ENCODE data around the gene CENPP.

Gene CENPP

DNA sequence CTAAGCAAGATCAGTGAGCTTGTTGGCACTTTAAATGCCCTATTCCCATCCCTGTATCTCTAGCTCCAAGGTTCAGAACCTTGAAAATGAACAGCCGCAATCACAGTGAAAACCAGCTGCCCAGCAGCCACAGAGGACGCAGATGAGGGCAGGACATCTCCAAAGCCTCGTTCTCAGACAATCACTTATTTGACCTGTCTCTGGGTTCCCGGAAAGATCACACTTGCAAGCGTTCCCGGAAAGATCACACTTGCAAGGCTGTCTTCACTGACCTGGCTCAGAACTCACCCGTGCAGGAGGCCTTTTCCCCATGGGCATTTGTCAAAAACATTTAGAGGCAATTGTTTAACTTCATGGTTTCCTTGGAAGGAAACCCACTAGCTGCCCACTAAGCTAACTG is 318.5 kb downstream of the CENPP start:
- no peak for DNase-seq

DNA sequence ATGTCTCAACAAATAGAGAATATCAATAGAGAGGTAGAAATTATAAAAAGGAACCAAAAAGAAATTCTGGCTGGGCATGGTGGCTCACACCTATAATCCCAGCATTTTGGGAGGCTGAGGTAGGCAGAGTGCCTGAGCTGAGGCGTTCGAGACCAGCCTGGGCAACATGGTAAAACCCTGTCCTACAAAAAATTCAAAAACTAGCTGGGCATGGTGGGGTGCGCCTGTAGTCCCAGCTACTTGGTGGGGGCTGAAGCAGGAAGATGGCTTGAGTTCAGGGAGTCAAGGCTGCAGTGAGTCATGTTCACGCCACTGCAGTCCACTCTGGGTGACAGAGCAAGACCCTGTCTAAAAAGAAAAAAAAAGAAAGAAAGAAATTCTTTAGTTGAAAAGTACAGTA is 319.3 kb downstream of the CENPP start:
- DNase-seq = no peak

DNA sequence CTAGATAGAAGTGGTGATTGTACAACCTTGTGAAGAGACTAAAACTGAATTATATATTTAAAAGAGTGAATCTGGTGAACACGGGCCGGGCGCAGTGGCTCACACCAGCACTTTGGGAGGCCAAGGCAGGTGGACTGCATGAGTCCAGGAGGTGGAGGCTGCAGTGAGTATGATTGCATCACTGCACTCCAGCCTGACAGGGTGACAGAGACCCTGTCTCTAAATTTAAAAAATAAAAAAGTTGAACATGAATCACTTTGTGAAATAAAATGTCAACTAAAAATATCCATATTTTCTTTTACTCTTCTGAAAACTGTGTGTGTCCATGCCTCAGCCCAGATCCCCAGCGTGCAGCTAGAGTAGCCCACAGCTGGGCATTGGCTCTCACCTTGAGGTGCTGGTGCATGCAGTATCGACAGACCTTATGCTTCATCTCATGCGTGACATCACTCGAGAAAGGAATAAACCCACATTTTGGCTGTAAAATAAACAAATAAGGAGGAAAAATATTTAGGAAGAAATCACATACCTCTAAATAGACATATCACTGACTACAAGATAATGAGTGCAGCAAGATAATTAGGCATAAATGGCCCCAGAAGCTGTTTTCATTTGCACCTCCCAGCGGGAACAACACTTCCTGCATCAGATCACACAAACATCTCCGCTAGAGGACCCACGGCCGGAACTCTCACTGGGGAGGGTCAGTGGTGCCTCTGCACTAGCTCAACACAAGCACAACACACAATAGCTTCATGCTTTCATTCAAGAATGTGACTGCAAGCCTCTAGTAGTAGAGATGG is 322.1 kb downstream of the CENPP start:
- DNase-seq = no peak

DNA sequence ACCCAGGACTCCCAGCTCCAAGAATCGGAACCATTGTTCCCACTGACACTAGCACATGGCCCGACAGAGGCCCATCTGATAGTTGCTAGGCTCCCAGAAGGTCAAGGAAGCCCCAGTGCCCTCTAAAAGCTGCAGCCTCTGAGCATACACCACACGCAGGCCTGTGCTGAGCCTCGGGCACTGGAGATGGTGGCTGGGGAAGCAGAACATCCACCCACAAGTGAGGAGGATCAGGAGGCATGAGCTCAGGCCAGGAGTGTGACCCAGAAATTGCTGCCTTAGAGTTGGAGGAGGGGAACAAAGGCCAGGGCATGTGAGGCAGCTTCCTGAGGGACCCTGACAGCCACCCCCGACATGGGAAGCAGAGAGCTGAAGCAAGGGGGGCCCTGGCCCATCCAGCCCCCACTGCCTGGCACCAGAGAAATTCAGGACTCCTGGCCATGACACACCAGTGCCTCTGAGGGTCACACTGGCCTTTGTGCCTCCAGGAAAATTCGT is 322.8 kb downstream of the CENPP start:
- DNase-seq = no peak

DNA sequence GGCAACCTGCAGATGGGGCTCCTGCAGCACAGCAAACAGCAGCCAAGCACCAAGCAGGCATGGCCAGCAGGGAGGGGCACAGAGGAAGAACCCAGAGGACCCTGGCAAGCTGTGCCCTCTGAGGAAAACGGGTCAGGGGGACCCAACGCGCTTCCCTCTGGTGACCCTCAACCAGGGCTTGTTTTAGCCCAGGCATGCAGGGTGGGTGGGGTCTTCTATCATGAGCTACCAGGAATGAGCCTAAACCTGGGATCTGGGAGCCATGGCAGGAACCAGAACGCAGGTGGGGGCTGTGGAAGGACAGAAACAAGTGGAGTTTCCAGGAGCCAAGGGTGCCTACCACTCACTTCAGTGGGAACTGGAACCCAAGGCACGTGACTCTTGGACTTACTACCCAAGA is 323.3 kb downstream of the CENPP start:
- no peak for DNase-seq

DNA sequence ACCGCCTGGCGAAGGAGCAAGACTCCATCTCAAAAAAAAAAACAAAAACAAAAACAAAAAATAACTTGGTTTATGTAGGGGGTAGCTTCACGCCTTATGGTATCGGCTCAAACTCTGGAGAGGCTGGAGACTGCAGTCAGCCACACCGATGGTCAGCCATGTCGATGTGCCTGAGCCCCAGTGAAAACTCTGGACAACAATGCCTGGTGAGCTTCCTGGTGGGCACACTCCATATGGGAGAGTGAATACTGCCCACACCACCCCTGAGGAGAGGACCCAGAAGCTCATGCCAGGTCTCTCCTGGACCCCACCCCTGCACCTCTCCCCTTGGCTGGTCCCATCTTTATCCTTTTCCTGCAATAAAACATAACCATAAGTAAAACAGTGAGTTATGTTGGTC is 324.5 kb downstream of the CENPP start:
- no peak for DNase-seq

DNA sequence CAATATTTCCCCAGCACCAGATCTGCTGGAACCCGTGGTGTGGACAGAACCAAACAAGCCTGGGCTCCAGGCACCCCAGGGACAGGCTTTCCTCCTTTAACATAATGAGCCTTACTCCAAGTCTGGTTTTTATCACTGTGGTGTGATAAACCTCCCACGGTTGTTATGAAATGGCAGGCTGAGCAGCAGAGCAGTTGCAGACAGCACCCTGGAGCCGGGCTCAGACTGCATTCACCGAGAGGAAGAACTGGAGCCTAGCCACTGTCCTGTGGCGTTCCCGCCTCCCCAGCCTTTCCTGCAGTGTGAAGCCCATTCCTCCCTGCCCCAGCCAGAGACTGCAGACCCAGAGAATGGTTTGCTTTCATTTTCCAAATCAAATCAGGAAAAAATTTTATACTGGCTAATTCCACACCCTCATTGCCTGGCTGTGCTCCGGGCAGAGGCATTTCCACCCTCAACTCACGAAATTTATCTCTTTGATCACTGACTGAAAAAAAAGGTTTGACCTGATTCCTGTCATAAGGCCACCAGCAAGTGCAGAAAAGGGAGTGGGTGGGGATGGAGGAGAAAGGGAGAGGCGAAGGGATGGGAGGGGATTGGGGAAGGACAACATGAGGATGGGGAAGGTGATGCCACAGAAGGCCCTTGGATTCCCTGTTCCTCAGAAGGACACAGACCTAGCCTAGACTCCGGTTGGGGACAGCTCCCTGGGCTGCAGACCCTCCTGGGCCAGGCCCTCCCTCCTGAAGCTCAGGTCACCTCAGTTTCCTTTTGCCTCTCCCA is 325.3 kb downstream of the CENPP start:
- DNase-seq = no peak

DNA sequence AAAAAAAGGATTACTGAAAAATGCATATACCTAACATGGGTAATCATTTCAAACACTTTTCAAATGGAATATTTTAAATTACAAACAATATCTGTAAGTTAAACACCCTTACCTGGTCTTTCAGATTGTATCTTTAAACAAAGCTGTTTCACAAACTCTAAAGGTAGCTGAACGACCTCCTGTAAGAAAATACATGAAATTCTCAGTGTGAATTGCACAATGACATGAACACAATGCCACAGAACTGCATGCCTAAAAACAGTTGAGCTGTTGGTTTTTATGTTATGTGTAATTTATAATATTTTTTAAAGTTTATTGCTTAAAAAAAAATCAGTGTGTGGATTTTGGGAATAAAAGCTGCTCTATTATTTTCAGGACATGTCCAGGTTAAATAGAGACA is 326.7 kb downstream of the CENPP start:
- no peak for DNase-seq

DNA sequence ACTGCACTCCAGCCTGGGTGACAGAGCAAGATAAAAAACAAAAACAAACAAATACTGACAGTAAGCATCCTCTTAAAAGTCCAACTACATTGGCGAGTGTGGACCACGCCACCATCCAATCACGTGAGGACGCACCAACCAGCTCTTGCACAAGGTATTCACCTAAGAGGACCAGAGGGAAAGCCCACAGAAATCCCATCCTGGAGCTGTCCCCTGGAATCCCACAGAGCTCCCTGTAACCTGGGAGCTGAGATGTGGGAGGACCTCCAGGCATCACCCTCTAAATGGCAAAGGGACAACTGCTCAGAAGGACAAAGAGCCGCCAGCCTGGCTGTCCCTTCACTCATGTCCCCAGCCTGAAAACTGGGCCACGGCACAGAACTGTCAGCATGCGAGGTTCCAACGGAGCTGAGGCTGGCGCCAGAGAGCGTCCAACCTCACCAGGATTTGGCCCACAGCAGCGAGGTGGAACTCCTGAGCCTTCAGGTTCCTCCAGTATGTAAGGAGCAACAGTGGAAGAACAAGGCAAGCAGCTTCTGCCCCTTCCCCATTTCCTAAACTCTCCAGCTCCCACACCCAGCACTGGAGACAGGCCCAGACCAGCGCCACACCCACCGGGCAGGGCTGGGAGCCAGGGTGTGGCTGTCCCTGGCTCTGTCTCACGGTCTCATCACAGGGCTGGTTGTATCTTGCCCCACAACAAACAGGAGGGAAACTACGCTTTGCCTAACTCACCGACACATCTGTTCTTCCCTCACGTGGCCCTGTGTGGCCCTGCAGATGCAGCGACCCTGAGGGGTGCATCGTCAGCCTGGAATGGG is 328.9 kb downstream of the CENPP start:
- DNase-seq = no peak

DNA sequence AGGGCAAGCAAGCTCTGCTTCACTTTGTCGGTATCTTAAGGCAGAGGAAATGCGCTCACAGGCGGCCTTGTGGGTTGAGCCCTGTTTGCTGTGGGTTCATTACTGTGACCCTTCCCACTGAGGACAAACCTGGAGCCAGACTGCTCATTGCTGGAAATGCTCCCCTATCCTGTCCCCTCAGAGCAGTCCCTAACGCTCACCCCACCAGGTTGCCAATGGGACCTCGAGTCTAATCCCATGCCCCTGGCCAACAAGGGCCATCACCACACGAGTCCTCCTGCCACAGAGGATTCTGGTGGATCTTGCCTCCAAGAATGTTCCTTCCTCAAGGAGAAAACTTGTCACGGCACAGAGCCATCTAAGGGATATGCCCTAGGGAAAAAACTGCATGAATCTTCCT is 329.6 kb downstream of the CENPP start:
- DNase-seq = no peak

DNA sequence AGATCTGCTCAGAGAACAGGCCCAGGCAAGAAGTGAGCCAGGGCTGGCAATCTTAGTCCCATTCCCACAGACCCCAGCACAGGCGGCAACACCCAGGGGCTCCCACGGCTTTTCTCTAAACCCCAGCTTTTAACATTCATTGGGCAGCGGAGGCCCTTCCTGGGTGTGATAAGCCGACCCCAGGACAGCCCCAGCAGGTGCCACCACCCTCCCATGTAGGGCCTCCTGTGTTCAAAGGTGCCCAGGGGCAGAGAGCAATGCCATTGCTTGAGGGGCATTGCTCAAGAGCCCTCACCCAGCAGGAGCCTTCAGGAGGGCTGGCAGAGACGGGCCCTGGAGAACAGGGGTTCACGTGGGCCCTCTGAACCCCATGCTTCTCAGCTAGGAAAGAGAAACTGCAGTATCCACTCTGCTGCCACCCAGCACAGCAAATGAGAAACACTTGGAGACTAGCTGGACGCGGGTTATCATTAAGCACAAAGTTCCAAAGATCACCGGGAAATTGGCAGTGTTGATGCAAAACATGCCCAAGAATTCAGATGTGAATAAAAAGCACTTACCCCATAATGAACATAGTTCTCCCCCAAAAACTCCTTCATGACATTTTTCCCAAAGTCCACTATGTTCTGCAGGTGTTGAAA is 330.3 kb downstream of the CENPP start:
- DNase-seq = no peak

DNA sequence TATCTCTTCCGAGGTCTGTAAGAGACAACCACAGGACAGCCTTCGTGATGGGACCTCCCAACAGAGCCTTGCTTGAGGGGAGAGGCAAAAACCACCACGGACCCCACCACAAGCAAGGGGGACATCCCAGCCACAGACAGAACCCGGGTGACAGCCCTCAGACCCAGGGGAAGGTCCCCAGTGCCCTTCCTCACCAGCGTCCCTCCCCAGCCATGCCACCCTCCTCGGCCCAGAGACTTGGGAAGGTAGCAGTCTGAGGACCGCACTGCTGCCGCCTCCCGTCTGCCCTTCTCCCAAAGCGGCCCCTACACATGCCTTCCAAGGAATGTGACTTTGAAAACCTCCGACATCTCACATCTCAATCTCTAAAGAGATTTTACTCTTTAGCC is 330.8 kb downstream of the CENPP start:
- DNase-seq = no peak

DNA sequence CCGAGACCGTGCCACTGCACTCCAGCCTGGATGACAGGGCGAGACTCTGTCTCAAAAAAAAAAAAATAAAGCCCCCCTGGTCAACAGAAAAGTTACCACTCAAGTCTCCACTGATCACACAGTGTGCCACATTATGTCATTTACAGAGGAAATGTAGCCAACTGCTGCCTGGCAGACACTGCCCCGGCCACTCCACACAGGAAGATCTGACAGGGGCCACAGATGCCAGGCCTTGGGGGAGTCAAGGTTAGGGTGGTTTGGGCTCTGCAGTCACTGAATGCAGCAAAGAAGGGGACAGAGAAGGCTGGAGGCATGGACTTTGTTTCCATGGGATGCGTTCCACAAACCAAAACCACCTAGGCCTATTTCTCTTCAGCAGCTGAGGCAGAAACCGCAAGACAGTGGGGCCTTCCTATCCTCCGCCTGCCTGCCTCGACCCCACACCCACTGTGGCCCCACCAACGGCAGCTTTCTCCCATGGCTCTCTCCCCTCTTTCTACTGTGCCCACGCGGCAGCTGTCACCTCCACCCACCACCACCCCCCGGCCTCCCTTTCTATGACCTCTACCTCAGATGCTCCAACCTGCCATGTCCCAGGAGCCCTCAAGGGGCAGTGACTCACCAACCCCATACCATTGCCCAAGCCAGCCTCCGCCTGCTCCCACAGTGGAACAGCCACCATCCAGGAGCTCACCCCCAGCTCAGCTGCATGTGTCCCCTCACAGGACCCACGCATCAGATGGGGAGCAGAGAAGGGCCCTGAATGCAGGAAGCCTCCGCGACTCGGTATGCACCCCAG is 331.7 kb downstream of the CENPP start:
- no peak for DNase-seq

DNA sequence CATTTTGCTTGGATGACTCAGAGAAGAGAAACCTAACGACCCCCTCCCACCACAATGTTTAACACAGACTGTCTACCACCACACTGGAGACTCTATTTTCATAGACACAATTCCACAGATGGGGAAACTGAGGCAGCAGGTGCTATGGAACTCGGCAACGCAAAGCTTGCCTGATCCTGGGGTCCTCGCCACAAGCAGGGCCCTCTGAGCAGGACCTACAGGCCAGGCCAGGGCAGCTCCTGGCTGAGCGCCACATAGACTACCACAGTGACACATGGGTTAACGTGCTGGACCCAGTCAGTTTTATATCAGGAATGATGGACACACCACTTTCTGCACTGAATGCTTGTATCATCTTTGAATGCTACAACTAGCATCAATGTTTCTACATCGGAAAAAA is 332.4 kb downstream of the CENPP start:
- no peak for DNase-seq

DNA sequence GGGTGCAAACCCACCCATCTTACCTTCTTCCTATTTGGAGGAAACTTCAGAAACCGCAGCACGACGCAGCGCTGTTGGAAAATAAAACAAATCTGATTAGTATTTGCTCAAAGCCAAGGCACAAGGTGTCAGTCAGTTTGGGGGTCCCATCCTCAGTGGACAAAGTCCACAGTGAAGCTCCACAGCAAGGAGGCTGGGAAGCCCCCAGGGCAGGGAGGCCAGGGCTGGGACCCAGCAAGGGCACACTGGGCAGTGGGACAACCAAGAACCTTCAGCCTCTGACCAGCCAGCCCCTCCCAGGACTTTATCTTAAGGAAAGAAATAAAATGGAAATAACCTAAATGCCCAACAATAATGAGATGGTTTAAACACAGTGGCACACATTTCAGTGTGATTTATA is 332.9 kb downstream of the CENPP start:
- DNase-seq = no peak

DNA sequence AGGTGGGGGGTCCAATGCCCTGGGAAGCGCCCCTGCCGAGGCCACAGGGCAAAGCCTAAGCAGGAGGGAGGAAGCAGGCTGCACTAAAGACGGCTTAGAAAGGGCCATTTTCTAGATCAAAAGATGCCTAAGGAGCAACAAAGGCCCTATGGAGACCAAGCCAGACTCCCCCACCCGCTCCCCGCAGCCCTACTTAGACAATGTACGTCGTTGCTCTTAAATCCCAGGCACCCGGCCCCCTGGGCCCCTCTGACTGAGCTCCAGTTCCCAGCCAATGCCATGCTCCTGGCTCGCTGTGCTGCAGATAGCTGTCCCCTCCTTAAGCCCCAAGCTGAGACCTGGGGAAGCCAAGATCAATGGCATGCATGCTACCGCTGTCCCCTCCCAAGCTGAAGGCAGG is 333.8 kb downstream of the CENPP start:
- DNase-seq = no peak

DNA sequence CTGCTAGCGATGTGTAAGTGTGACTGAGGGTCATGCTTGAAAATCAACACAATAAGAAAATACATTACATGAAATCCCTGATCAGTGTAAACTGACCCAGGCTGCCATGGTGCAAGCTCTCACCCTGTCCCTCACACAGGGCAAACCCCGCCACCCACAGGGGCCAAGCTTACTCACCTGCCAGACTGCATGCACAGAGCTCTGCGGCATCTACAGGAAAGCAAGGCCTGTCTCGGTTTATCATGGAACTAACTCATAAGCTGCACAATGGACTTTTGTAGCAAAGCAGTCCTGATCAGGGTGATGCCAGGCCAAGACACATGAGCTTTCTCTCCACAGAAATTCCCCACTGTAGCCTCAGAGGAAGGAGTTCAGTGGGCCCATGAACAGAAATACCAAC is 334.5 kb downstream of the CENPP start:
- no peak for DNase-seq

DNA sequence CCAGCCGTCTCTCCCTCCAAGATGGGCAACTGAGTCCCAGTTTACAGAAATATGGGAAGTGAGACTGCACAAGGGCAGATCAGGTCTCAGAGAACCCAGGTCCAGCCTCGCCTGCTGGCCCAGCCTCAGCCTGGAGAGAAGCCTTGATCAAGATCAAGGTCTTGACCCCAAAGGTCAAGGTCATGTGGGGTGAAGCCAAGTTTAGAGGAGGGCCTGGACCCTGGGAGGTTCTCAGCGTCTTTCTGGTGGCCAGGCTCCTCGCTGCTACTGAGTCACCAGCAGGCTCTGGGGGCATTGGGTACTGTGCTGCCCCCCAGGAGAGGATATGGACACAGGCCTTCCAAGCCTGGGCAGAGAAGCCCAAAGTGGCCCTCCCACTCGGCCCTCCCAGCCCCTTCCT is 335.4 kb downstream of the CENPP start:
- no peak for DNase-seq

DNA sequence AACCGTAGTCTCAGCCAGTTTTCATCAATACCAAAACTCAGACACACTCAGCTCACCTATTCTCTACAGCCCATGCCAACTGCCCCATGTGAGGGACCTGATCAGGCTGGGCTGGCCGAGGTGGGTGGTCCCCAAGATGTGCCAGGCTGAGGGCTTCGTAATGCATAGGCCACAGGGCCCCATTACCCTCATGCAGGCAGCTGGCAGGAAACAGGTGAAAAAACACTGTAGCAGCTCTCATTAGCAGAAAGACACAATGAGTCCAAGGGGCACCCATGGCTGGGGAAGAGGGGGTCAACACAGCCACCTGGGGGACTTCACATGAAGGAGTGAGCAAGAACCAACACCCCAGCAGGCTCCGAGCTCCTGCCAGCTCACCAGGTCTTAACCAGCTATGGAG is 336.0 kb downstream of the CENPP start:
- no peak for DNase-seq

DNA sequence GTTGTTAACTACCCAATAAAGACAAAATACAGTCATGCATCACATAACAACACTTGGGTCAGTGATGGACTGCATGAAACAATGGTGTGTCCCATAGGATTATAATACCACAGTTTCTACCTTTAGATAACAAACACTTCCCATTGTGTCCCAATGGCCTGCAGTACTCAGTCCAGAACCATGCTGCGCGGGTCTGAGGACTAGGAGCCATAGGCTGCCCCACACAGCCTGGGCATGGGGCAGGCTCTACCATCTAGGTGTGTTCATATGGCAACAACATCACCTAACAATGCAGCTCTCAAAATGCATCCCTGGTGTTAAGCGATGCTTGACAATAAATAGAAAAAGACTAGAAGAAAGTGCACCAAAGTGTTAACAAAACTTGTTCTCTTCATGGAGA is 337.4 kb downstream of the CENPP start:
- no peak for DNase-seq

DNA sequence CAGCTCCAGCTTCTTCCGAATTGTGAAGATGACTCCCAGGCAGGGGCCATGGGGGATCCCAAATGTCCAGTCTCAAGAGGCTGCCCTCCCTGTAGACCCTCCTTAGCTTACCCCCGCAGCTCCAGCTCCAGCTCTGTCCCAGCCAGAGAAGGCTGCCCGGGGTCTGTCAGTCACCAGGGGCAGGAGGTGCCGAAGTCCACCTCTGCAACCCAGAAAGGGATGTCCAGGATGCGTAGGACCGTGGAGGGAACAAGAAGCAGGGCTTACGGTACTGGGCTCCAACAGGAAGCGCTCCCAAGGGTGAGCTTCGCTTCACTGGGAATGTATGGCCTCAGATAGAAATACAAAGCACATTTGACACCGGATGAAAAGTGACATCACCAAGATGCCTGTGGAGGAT is 338.2 kb downstream of the CENPP start:
- no peak for DNase-seq
